ENCODE results near the gene DDX49. TPM values are rescaled to one million over a fixed set of nuclear protein-coding genes. Genes with fewer than 3 reads are reported as not detected.

Gene DDX49
- total and polyA plus RNA-seq, 8 donors, result 25.3 to 185 (median 53.5) TPM

GRCh38 chr19:18946918-18947317, 27.4 kb downstream of the DDX49 start:
- Histone ChIP-seq H3K4me3 (no peak overlapping the region), H3K27ac (no peak overlapping the region), H3K36me3 (no peaks in the 10 kb centered on the region), H3K27me3 (no peaks in the 10 kb centered on the region), H3K4me1 (no peaks in the 10 kb centered on the region), H3K9me3 (no peaks in the 10 kb centered on the region)
- intact Hi-C loops (cut with DNase I; ENCODE audit: low total_unique reads), result no loop called here
- 83 to 92% (median 86%) methylated on average over 12 to 14 of the region's 14 CpGs for WGBS, 5 donors
- TF ChIP-seq EP300 (IDR thresholded peaks at IDR 0.05), result no peak
- no peak for TF ChIP-seq POLR2AphosphoS5 (IDR thresholded peaks at IDR 0.05)
- no peak for TF ChIP-seq POLR2A (IDR thresholded peaks at IDR 0.05)
- TF ChIP-seq CTCF (IDR thresholded peaks at IDR 0.05), result no peak
- DNase-seq, result no peak

GRCh38 chr19:18948075-18948975, 28.8 kb downstream of the DDX49 start:
- H3K4me1 ChIP-seq, result no peaks in the 10 kb centered on the region
- no peak overlapping the region for H3K27ac ChIP-seq
- no peaks in the 10 kb centered on the region for H3K9me3 ChIP-seq
- no peak overlapping the region for H3K4me3 ChIP-seq
- intact Hi-C loops (cut with DNase I; ENCODE audit: low total_unique reads), result no loop called here
- TF ChIP-seq EP300 (IDR thresholded peaks at IDR 0.05) (no peak), POLR2AphosphoS5 (IDR thresholded peaks at IDR 0.05) (no peak), CTCF (IDR thresholded peaks at IDR 0.05) (no peak), POLR2A (IDR thresholded peaks at IDR 0.05) (no peak)
- WGBS, 5 donors, result 74 to 88% (median 82%) methylated on average over 7 to 15 of the region's 15 CpGs
- no peaks in the 10 kb centered on the region for H3K36me3 ChIP-seq
- DNase-seq, result no peak
- H3K27me3 ChIP-seq, result no peaks in the 10 kb centered on the region

- intact Hi-C loops (cut with DNase I; ENCODE audit: low total_unique reads), result no loop called here
- Histone ChIP-seq H3K36me3 (no peaks in the 10 kb centered on the region), H3K4me3 (no peak overlapping the region), H3K4me1 (no peaks in the 10 kb centered on the region), H3K9me3 (no peaks in the 10 kb centered on the region), H3K27me3 (no peaks in the 10 kb centered on the region), H3K27ac (no peak overlapping the region)
- TF ChIP-seq POLR2A (IDR thresholded peaks at IDR 0.05) (no peak), POLR2AphosphoS5 (IDR thresholded peaks at IDR 0.05) (no peak), CTCF (IDR thresholded peaks at IDR 0.05) (no peak), EP300 (IDR thresholded peaks at IDR 0.05) (no peak)
- WGBS, 5 donors, result 72 to 86% (median 82%) methylated on average over 5 of the region's 5 CpGs
- no peak for DNase-seq
Measured at GRCh38 chr19:18948976-18949356, 29.5 kb downstream of the DDX49 start.

GRCh38 chr19:18949858-18950257, 30.3 kb downstream of the DDX49 start:
- no peaks in the 10 kb centered on the region for H3K4me1 ChIP-seq
- H3K36me3 ChIP-seq, result no peaks in the 10 kb centered on the region
- 88 to 95% (median 89%) methylated on average over 3 of the region's 3 CpGs for WGBS, 5 donors
- TF ChIP-seq CTCF (IDR thresholded peaks at IDR 0.05), result no peak
- no peak for TF ChIP-seq POLR2A (IDR thresholded peaks at IDR 0.05)
- TF ChIP-seq EP300 (IDR thresholded peaks at IDR 0.05), result no peak
- no peak for TF ChIP-seq POLR2AphosphoS5 (IDR thresholded peaks at IDR 0.05)
- H3K4me3 ChIP-seq, result no peak overlapping the region
- H3K27ac ChIP-seq, result no peak overlapping the region
- intact Hi-C loops (cut with DNase I; ENCODE audit: low total_unique reads), result no loop called here
- no peak for DNase-seq
- H3K27me3 ChIP-seq, result no peaks in the 10 kb centered on the region
- no peaks in the 10 kb centered on the region for H3K9me3 ChIP-seq

Data from stomach (tissue), 9 donors.